Smooth muscle cell (in vitro differentiated cells): Measurements from ENCODE around the gene PTTG1. TPM values are rescaled to one million over a fixed set of nuclear protein-coding genes. Genes with fewer than 3 reads are reported as not detected.

Experiments
- DNase-seq: peaks from one replicate; lab custom pipeline; 2025; ENCODE audit not compliant: unreplicated experiment; lab: John Stamatoyannopoulos, UW
- H2AFZ ChIP-seq: fragments of 200-600 bp; sonication (generic); 2 replicates; pipeline ENCODE4 v1.6.0; 2016; ENCODE audit warnings: antibody characterized with exemption, low read depth, mild to moderate bottlenecking
- H3F3A ChIP-seq: fragments of 200-600 bp; sonication (generic); 2 replicates; pipeline ENCODE4 v1.6.0; 2017; ENCODE audit warnings: antibody characterized with exemption, low read depth
- H3K27ac ChIP-seq: fragments of 200-600 bp; sonication (generic); 2 replicates; pipeline ENCODE4 v1.5.1; 2016; ENCODE audit warnings: low read depth, mild to moderate bottlenecking
- H3K27me3 ChIP-seq: fragments of 200-600 bp; sonication (generic); 2 replicates; pipeline ENCODE4 v1.6.1; 2016; ENCODE audit warnings: low read depth, mild to moderate bottlenecking
- H3K36me3 ChIP-seq: fragments of 200-600 bp; sonication (generic); 2 replicates; pipeline ENCODE4 v1.5.1; 2016; ENCODE audit warnings: low read depth
- H3K4me1 ChIP-seq: fragments of 200-600 bp; sonication (generic); 2 replicates; pipeline ENCODE4 v1.5.1; 2016; ENCODE audit warnings: low read depth
- H3K4me2 ChIP-seq: fragments of 200-600 bp; sonication (generic); 2 replicates; pipeline ENCODE4 v1.6.0; 2016; ENCODE audit warnings: mild to moderate bottlenecking
- H3K4me3 ChIP-seq: fragments of 200-600 bp; sonication (generic); 2 replicates; pipeline ENCODE4 v1.5.1; 2016; ENCODE audit warnings: mild to moderate bottlenecking
- H3K79me2 ChIP-seq: fragments of 200-600 bp; sonication (generic); 2 replicates; pipeline ENCODE4 v1.6.0; 2016; ENCODE audit warnings: low read depth, mild to moderate bottlenecking
- H3K9ac ChIP-seq: fragments of 200-600 bp; sonication (generic); 2 replicates; pipeline ENCODE4 v1.6.0; 2016; ENCODE audit warnings: low read depth
- H3K9me3 ChIP-seq: fragments of 200-600 bp; sonication (generic); replicated peaks from 2 replicates; pipeline ENCODE4 v1.5.1; 2016; ENCODE audit warnings: low read depth
- H4K20me1 ChIP-seq: fragments of 200-600 bp; sonication (generic); 2 replicates; pipeline ENCODE4 v1.6.0; 2016; ENCODE audit warnings: low read depth
- CTCF ChIP-seq: fragments of 200-600 bp; sonication (generic); IDR thresholded peaks from 2 replicates; pipeline ENCODE4 v1.5.1; 2017; ENCODE audit warnings: borderline replicate concordance, mild to moderate bottlenecking, antibody characterized with exemption; ENCODE audit not compliant: insufficient read depth, poor library complexity, severe bottlenecking
- WGBS: methylation state at CpG from one replicate; pipeline ENCODE4 v1.1.7; 2016; ENCODE audit warnings: low lambda C conversion rate; 5-methylcytosine and 5-hydroxymethylcytosine counted together
- polyA plus RNA-seq: library from polyadenylated mRNA; unstranded; fragments of >200 nt; fragmentation: Nextera tagmentation; extraction: Ambion mirVana; gene quantifications from 2 replicates; pipeline ENCODE4 v1.2.1, GENCODE V29; 2016
- total RNA-seq: library from RNA; depleted of rRNA; stranded (reverse); fragments of >200 nt; gene quantifications from 2 replicates; pipeline ENCODE4 v1.2.3, GENCODE V29; 2014

Gene PTTG1
- total and polyA plus RNA-seq, 2 experiments from 2014 or later = 92.3 to 98.7 TPM

GRCh38 chr5:160377651-160378050 is 44.0 kb upstream of the PTTG1 start:
- no peak for DNase-seq
- no peaks in the 10 kb centered on the region for H3K9me3 ChIP-seq
- H3K4me3 ChIP-seq = no peak overlapping the region
- H3K79me2 ChIP-seq = no peaks in the 10 kb centered on the region
- H3F3A ChIP-seq = no peaks in the 10 kb centered on the region
- no peak overlapping the region for H3K4me2 ChIP-seq
- TF ChIP-seq CTCF = no peak
- H2AFZ ChIP-seq = no peak overlapping the region
- H3K27ac ChIP-seq = no peak overlapping the region
- no peaks in the 10 kb centered on the region for H3K36me3 ChIP-seq
- peaks cover 26% of the 10 kb centered on the region for H3K27me3 ChIP-seq
- no peak overlapping the region for H3K9ac ChIP-seq
- no peaks in the 10 kb centered on the region for H4K20me1 ChIP-seq
- WGBS = 97% methylated on average over 5 of the region's 5 CpGs
- no peaks in the 10 kb centered on the region for H3K4me1 ChIP-seq

- Histone ChIP-seq H3K4me1 (no peaks in the 10 kb centered on the region), H4K20me1 (no peaks in the 10 kb centered on the region), H3K9ac (no peak overlapping the region), H3K4me3 (no peak overlapping the region), H2AFZ (no peak overlapping the region), H3F3A (no peaks in the 10 kb centered on the region), H3K36me3 (no peaks in the 10 kb centered on the region), H3K27me3 (peaks cover 24% of the 10 kb centered on the region), H3K79me2 (no peaks in the 10 kb centered on the region), H3K4me2 (no peak overlapping the region), H3K27ac (no peak overlapping the region), H3K9me3 (no peaks in the 10 kb centered on the region)
- no peak for DNase-seq
- TF ChIP-seq CTCF = no peak
- 57% methylated on average over 2 of the region's 2 CpGs for WGBS
These were observed 43.3 kb upstream of the PTTG1 start for GRCh38 chr5:160378330-160378729.

GRCh38 chr5:160379511-160379910 is 42.1 kb upstream of the PTTG1 start:
- Histone ChIP-seq H3K9ac (no peak overlapping the region), H3K4me3 (no peak overlapping the region), H3K36me3 (no peaks in the 10 kb centered on the region), H3F3A (no peaks in the 10 kb centered on the region), H2AFZ (no peak overlapping the region), H4K20me1 (no peaks in the 10 kb centered on the region), H3K4me2 (no peak overlapping the region), H3K27me3 (peaks cover 17% of the 10 kb centered on the region), H3K27ac (no peak overlapping the region), H3K9me3 (no peaks in the 10 kb centered on the region), H3K79me2 (no peaks in the 10 kb centered on the region), H3K4me1 (no peaks in the 10 kb centered on the region)
- TF ChIP-seq CTCF = no peak
- WGBS = 73% methylated on average over 4 of the region's 4 CpGs
- DNase-seq = no peak

GRCh38 chr5:160380041-160380440 is 41.6 kb upstream of the PTTG1 start:
- 65% methylated on average over 2 of the region's 2 CpGs for WGBS
- H3K27ac ChIP-seq = no peak overlapping the region
- H2AFZ ChIP-seq = no peak overlapping the region
- no peaks in the 10 kb centered on the region for H3K9me3 ChIP-seq
- no peak overlapping the region for H3K4me3 ChIP-seq
- no peaks in the 10 kb centered on the region for H4K20me1 ChIP-seq
- no peak for DNase-seq
- H3K27me3 ChIP-seq = peaks cover 11% of the 10 kb centered on the region
- H3F3A ChIP-seq = no peaks in the 10 kb centered on the region
- no peak overlapping the region for H3K9ac ChIP-seq
- no peak for TF ChIP-seq CTCF
- no peaks in the 10 kb centered on the region for H3K36me3 ChIP-seq
- H3K4me1 ChIP-seq = no peaks in the 10 kb centered on the region
- H3K4me2 ChIP-seq = no peak overlapping the region
- H3K79me2 ChIP-seq = no peaks in the 10 kb centered on the region
